ENCODE data around the gene CDKN2B-AS1. TPM values are rescaled to one million over a fixed set of nuclear protein-coding genes. Genes with fewer than 3 reads are reported as not detected.

CDKN2B-AS1 gene
- total and polyA plus RNA-seq, 2 experiments from 2014 or later = 0.14 TPM; not detected in 1

DNA sequence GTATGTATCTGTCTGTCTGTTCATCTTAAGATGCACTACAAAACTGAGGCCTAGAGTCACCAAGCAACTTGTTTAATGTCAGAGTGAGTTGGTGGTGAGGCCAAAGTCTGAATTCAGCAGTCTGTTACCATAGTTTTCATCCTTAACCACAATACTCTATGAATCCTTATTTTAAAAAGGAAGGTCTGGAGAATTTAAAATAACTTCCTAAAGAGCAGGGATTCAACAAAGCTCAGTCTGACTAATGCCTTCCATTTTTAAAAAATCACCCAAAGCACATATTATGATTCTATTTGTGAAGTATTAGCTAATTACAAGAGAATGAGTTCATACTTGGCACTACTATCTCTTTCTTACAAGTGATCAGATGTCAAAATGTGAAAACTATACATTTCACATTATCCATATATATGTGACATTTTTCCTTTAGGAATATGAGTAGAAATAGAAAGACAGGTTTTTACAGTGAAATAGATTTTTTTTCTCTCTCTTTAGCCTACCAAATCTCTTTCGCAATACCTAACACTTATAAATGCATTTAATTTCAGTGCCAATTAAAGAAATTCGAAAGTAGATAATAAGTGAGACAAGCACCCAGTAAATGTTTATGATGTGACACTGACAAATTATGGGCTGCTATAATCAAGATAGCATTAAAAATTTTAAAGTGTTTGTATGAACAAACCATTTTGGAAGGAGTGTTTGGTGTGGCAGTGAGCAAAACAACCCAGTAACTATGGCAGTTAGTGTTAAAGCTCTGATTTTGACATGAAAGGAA is 116.8 kb downstream of the CDKN2B-AS1 start (continued):
- TF ChIP-seq, protein P1, sequence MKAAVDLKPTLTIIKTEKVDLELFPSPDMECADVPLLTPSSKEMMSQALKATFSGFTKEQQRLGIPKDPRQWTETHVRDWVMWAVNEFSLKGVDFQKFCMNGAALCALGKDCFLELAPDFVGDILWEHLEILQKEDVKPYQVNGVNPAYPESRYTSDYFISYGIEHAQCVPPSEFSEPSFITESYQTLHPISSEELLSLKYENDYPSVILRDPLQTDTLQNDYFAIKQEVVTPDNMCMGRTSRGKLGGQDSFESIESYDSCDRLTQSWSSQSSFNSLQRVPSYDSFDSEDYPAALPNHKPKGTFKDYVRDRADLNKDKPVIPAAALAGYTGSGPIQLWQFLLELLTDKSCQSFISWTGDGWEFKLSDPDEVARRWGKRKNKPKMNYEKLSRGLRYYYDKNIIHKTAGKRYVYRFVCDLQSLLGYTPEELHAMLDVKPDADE (IDR thresholded peaks at IDR 0.05) = no peak
- TF ChIP-seq EZH2 (IDR thresholded peaks at IDR 0.05; ENCODE audit: low read depth, unreplicated experiment) = no peak
- no peak for TF ChIP-seq EZH2phosphoT487 (IDR thresholded peaks at IDR 0.05; ENCODE audit: unreplicated experiment)
- no peak for TF ChIP-seq NANOG (IDR thresholded peaks at IDR 0.05; ENCODE audit: borderline replicate concordance)
- no peak for TF ChIP-seq ZNF331 (CRISPR knock-in tag; IDR thresholded peaks at IDR 0.05; ENCODE audit: low read depth)
- no peak for TF ChIP-seq ZNF114 (CRISPR knock-in tag; IDR thresholded peaks at IDR 0.05)
- no peak for TF ChIP-seq POLR2AphosphoS5 (IDR thresholded peaks at IDR 0.05; ENCODE audit: low read depth)
- TF ChIP-seq CTCF (conservative IDR thresholded peaks at IDR 0.05; ENCODE audit: low read depth in 2 of 2) = no peak
- no peak for TF ChIP-seq JUNB (IDR thresholded peaks at IDR 0.05; ENCODE audit: unreplicated experiment)
- no peak for TF ChIP-seq CREB1 (CRISPR knock-in tag; IDR thresholded peaks at IDR 0.05; ENCODE audit: low read depth)
- TF ChIP-seq STAT1 (IDR thresholded peaks at IDR 0.05; ENCODE audit: unreplicated experiment) = no peak
- TF ChIP-seq, protein P2, sequence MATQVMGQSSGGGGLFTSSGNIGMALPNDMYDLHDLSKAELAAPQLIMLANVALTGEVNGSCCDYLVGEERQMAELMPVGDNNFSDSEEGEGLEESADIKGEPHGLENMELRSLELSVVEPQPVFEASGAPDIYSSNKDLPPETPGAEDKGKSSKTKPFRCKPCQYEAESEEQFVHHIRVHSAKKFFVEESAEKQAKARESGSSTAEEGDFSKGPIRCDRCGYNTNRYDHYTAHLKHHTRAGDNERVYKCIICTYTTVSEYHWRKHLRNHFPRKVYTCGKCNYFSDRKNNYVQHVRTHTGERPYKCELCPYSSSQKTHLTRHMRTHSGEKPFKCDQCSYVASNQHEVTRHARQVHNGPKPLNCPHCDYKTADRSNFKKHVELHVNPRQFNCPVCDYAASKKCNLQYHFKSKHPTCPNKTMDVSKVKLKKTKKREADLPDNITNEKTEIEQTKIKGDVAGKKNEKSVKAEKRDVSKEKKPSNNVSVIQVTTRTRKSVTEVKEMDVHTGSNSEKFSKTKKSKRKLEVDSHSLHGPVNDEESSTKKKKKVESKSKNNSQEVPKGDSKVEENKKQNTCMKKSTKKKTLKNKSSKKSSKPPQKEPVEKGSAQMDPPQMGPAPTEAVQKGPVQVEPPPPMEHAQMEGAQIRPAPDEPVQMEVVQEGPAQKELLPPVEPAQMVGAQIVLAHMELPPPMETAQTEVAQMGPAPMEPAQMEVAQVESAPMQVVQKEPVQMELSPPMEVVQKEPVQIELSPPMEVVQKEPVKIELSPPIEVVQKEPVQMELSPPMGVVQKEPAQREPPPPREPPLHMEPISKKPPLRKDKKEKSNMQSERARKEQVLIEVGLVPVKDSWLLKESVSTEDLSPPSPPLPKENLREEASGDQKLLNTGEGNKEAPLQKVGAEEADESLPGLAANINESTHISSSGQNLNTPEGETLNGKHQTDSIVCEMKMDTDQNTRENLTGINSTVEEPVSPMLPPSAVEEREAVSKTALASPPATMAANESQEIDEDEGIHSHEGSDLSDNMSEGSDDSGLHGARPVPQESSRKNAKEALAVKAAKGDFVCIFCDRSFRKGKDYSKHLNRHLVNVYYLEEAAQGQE (IDR thresholded peaks at IDR 0.05; ENCODE audit: unreplicated experiment) = no peak

DNA sequence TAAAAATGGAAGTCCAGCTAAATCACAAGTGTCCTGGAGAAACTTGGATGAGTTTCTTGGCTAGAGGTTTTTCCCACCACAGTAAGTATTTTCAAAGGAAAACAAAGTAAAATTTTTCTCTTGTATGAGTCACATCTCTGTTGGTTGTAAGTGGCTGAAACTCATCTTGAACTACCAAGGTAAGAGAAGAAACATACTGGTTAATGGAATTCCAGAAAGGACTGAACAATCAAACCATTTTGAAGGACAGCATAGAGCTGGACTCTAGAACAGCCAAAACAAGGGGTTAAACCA is 117.3 kb downstream of the CDKN2B-AS1 start:
- no peaks in the 10 kb centered on the region for H3K9me3 Mint-ChIP-seq
- Histone ChIP-seq H3K36me3 (ENCODE audit: insufficient read depth) (no peaks in the 10 kb centered on the region), H3K9me2 (ENCODE audit: insufficient read depth) (no peaks in the 10 kb centered on the region), H3K27me3 (ENCODE audit: insufficient read depth) (no peaks in the 10 kb centered on the region), H3F3A (replicated peaks; ENCODE audit: low read depth) (no peaks in the 10 kb centered on the region), H3K27ac (ENCODE audit: low read depth) (no peak overlapping the region), H3K79me2 (replicated peaks; ENCODE audit: insufficient read depth) (no peaks in the 10 kb centered on the region), H3K4me1 (ENCODE audit: insufficient read depth) (peaks cover 5% of the 10 kb centered on the region), H3K4me2 (no peak overlapping the region), H2AFZ (no peak overlapping the region), H4K20me1 (replicated peaks; ENCODE audit: insufficient read depth) (no peaks in the 10 kb centered on the region), H3K4me3 (no peak overlapping the region)
- no peak overlapping the region for H3K27ac Mint-ChIP-seq
- H3K4me3 Mint-ChIP-seq = no peak overlapping the region
- no peak for DNase-seq (ENCODE audit: low spot score)
- peaks cover 8% of the 10 kb centered on the region for H3K4me1 Mint-ChIP-seq
- no peaks in the 10 kb centered on the region for H3K27me3 Mint-ChIP-seq (ENCODE audit: insufficient read depth, low read depth, poor library complexity)
- H3K36me3 Mint-ChIP-seq (ENCODE audit: low read depth) = no peaks in the 10 kb centered on the region
- no peak for ATAC-seq
- TF ChIP-seq CTCF (conservative IDR thresholded peaks at IDR 0.05; ENCODE audit: low read depth in 2 of 2) (no peak), ZNF114 (CRISPR knock-in tag; IDR thresholded peaks at IDR 0.05) (no peak)

Data from GM23338 (cell line).